Upper lobe of right lung (tissue), 1 donor: ENCODE results near the gene VPREB3. TPM values are rescaled to one million over a fixed set of nuclear protein-coding genes. Genes with fewer than 3 reads are reported as not detected.

Experiments
- ATAC-seq: fragments of 200-7000 bp; cut with Tn5 transposase; one replicate; pipeline ENCODE4 v1.9.1; 2020; ENCODE audit warnings: mild to moderate bottlenecking, moderate library complexity
- DNase-seq: peaks from one replicate; pipeline ENCODE4 v3.0.0-alpha.2; 2020
- H3K27ac ChIP-seq: fragments of 200-600 bp; one replicate; pipeline ENCODE4 v1.8.0; 2022
- H3K27me3 ChIP-seq: fragments of 200-600 bp; one replicate; pipeline ENCODE4 v1.8.0; 2022; ENCODE audit warnings: mild to moderate bottlenecking
- H3K36me3 ChIP-seq: fragments of 200-600 bp; one replicate; pipeline ENCODE4 v1.8.0; 2022
- H3K4me1 ChIP-seq: fragments of 200-600 bp; one replicate; pipeline ENCODE4 v1.8.0; 2022
- H3K4me3 ChIP-seq: fragments of 200-600 bp; one replicate; pipeline ENCODE4 v1.8.0; 2022; ENCODE audit warnings: mild to moderate bottlenecking
- H3K9me3 ChIP-seq: fragments of 200-600 bp; one replicate; pipeline ENCODE4 v1.8.0; 2022
- CTCF ChIP-seq: fragments of 200-600 bp; IDR thresholded peaks from one replicate; pipeline ENCODE4 v1.8.0; 2022; ENCODE audit warnings: antibody characterized with exemption
- intact Hi-C: fragments of 100-400 bp; cut with DNase I; formaldehyde crosslinking; loops from one replicate; pipeline ENCODE4 v1.11.0; 2022
- total RNA-seq: library from RNA; stranded (reverse); fragmentation: NEBNext Ultra II Directional; extraction: Animal tissue kit (Norgen Biotek cat#: 25700); gene quantifications from one replicate; pipeline ENCODE4 v1.2.1, GENCODE V29; 2021
- donor health status: DM: no; HTN: yes; CAD: no; lungs with severe emphysema.

Gene VPREB3
- total RNA-seq, 1 donor from 2014 or later: not detected

- intact Hi-C loops: no loop called here
- peaks cover 23% of the 10 kb centered on the region for H3K4me1 ChIP-seq
Measured at GRCh38 chr22:23764899-23765881, 11.0 kb upstream of the VPREB3 start.

GRCh38 chr22:23763954-23764353, 9.7 kb upstream of the VPREB3 start:
- Histone ChIP-seq H3K9me3 (no peaks in the 10 kb centered on the region), H3K4me1 (peaks cover 22% of the 10 kb centered on the region), H3K27me3 (no peaks in the 10 kb centered on the region), H3K27ac (no peak overlapping the region), H3K36me3 (no peaks in the 10 kb centered on the region), H3K4me3 (peak overlapping the region; percentile 28)
- TF ChIP-seq CTCF: no peak
- no peak for ATAC-seq
- intact Hi-C loops: no loop called here
- DNase-seq: no peak

More at GRCh38 chr22:23764899-23765881, 11.0 kb upstream of the VPREB3 start:
- no peak for TF ChIP-seq CTCF
- H3K36me3 ChIP-seq: no peaks in the 10 kb centered on the region
- H3K9me3 ChIP-seq: no peaks in the 10 kb centered on the region
- H3K27ac ChIP-seq: no peak overlapping the region
- DNase-seq: no peak
- ATAC-seq: no peak
- no peak overlapping the region for H3K4me3 ChIP-seq
- H3K27me3 ChIP-seq: no peaks in the 10 kb centered on the region

- ATAC-seq (peak; percentile 4), DNase-seq (peak; percentile 78)
- Histone ChIP-seq H3K27me3 (no peaks in the 10 kb centered on the region), H3K4me1 (peaks cover 18% of the 10 kb centered on the region), H3K9me3 (no peaks in the 10 kb centered on the region), H3K4me3 (peak overlapping the region; percentile 28), H3K36me3 (no peaks in the 10 kb centered on the region), H3K27ac (no peak overlapping the region)
- intact Hi-C loops: no loop called here
- no peak for TF ChIP-seq CTCF
Measured at GRCh38 chr22:23763579-23763945, 9.3 kb upstream of the VPREB3 start.

DNA sequence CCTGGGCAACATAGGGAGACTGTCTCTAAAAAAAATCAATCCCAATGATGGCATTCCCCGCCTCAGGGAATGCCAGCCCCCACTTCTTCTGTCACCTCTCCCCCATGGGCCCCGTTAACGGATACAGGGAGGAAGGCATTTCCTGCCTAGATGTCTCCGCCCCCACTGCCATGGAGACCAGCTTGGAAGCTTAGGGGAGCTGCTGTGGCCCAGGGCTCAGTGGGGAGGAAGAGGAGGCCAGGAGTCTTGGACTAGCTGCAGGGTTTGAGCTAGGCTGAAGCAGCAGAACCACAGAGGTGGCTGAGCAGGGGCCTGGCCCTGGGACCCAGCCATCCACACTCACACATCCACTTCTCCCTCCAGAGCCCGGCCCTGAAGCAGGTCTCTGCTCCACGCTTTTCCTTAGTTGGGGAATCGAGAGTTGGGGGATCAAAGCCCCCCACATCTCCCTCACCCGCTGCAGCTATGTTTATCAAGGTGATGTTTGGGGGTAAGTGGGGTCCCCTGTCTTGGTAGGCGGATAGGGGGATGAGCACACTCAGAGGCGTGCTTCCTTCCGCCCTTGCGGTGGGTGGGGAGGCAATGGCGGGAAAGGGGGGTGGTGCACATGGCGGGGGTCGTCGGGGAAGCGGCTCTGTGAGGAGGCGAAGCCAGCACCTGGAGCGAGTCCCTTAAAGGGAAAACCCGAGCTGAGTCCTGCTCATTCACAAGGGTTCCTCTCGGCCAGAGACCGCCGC, 8.8 kb upstream of the VPREB3 start, which contains the start of gene C22orf15:
Gene C22orf15, plus strand, starts transcription at position 149 of the 737 bp plus-strand sequence. Its CDS starts 317 bp downstream, at position 466.
- H3K9me3 ChIP-seq: no peaks in the 10 kb centered on the region
- peaks cover 13% of the 10 kb centered on the region for H3K4me1 ChIP-seq
- TF ChIP-seq CTCF: no peak
- no peaks in the 10 kb centered on the region for H3K27me3 ChIP-seq
- no peak within 1 kb of the TSS for H3K27ac ChIP-seq
- intact Hi-C loops: no loop called here
- H3K36me3 ChIP-seq: no peaks in the 10 kb centered on the region
- peak within 1 kb of the TSS; percentile 28 for H3K4me3 ChIP-seq
- DNase-seq (no peak), ATAC-seq (no peak)

GRCh38 chr22:23760056-23760455, 5.8 kb upstream of the VPREB3 start:
- intact Hi-C loops: no loop called here
- ATAC-seq (no peak), DNase-seq (no peak)
- Histone ChIP-seq H3K9me3 (no peaks in the 10 kb centered on the region), H3K4me3 (no peak overlapping the region), H3K27ac (no peak overlapping the region), H3K27me3 (no peaks in the 10 kb centered on the region), H3K36me3 (no peaks in the 10 kb centered on the region), H3K4me1 (peaks cover 7% of the 10 kb centered on the region)
- TF ChIP-seq CTCF: no peak
